ENCODE measurements around the gene NTM.
"Not testable (repeated sequence)": the region's sequence is repeated elsewhere in the genome, so short reads cannot be mapped to it uniquely, and the experiment has no call there.

NTM gene

DNA sequence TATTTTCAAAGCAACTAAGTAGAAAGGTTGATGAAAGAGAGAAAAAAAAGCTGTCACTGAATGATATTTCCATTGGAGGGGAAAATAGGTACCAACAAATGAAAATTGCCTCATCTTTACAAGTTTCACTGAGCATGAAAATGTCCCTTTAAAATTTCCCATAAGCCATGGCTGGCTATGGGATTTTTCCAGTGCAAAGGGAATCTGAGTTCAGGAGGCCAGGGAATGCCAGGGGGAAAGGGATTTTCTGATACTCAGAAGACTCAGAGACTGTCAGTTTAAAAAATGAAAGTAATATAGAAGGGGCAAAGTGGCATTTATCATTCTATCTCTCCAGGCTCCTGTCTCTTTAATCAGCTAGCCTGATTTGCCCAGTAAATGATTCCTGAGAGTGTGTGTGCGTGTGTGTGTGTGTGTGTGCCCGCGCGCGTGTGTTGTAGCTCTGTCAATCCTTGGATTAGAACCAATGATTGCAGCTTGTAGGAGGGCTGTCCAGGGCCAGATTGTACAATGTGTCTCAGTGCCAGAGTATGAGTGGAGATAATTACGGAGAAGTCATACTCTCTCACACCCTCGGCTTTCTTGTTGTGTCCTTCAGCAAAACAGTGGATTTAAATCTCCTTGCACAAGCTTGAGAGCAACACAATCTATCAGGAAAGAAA is at the start of gene NTM:
Gene NTM, plus strand, starts transcription at position 526 of the 662 bp plus-strand sequence.
- DNase-seq = no peak

DNA sequence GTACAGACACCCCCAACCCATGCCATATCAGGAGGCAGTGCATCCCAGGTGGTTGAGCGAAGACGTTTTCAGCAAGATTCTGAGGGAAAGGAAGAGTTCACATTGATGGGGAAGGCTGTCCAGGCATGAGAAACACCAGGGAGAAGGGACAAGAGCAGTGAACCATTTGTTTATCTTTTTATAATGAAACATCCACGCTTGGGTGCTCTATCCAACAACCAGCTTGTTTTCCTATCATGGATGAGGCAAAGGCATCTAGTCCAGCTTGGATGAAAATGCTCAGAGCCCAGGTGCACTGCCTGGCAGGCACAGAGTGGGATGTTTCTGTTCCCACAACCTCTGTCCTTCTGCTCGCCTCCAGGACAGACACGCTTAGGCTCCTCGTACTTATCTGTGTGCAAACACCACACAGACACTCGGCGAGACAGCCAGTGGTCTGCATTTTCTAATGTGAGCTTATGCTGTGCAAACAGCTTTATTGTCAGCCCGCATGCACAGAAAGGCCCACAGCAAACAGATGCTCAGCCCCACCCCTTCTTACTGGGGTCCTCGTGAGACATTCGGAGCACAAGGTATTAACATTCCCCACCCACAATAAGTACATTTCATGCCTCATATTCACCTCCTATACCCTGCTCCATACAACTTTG is 45.4 kb upstream of the NTM start:
- DNase-seq = no peak

DNA sequence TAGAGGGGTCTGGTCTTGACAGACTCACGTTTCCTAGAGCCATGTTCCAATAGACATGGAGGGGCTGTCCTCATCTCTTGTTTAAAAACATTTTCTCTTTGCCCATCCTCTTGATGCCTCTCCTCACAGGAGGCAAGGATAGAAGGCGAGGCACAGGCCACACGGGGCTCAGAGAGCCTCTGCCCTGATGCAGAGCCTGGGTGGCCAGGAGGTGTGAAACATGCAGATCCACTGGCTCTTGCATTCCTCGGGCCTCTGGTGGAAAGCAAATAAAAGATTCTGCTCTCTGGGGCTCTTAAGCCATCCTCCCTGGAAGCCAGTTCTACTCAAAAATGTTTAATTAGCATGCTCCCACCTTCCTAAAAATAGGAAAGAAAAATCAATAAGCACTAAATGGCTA is 43.6 kb upstream of the NTM start:
- no peak for DNase-seq

DNA sequence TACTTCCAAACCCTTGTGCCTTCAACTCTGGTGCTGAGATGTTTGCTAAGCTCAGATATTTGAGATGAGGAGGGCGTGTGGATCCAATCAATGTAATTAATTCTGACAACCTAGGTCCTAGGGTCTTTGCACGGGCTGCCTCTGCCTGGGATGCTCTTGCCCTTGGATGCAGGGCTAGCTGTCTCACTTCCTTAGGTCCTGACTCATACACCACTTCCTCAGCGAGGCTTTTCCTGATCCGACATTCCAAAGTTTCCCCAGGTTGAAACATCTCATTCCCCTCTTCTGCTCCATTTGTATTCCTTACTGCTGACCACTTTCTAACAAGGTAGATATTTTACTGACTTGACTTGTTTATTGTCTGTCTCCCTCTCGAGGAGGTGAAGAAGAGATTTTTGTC is 43.0 kb upstream of the NTM start:
- no peak for DNase-seq

DNA sequence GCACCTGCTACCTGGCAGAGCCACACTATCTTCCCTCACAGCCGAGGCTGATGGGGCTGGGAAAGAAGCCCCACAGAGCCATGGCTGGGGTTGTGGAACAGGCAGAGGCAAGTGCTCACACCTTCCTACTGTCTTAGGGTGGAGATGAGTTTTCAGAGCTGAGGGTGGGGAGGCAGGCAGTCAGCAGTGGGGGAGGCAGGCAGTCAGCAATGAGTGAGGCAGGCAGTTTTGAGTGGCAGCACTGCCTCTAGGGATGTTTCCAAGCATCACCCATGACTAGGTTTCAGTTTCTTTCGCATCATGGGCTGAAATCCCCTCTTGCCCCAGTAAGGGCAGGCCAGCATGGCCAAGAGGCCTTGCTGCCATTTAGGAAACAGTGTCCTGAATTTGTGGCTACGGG is 41.6 kb upstream of the NTM start:
- DNase-seq = no peak

DNA sequence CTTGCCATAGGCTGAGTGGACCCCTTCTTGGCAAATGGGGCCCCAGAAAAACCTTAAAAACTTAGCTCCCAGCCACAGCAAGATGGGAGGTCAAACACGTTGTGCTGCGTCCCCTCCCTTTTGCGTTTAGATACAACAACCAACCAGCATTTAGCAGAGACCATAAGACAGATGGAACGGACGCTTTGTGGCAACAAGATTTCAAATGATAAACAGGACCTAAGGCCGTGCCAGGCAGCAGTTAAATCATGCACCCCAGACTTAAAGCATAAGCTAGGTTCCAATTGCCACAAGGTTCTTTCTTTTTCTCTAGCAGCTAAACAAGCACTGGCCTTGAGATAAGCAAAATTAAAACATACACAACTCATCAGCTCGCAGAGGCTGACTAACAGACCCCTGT is 39.4 kb upstream of the NTM start:
- DNase-seq = no peak

DNA sequence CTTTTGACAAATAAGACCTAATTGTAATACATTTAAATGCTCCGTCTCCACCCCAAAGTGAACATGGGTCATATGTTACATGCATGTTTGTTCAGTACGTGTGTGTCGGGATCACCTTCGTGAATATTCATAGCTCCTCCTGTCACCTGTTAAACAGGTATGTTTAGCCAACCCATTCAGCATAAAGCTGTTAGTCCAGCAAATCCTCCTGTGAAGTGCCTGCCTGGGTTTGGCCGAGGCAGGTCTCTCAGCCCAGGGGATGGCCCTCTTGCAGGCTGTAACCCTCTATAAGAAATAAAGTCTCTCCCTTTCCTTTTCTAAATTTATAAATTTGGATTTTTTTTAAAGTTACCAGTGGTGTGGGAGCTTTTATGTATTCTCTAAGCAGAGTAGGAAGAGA is 38.9 kb upstream of the NTM start:
- DNase-seq = no peak

DNA sequence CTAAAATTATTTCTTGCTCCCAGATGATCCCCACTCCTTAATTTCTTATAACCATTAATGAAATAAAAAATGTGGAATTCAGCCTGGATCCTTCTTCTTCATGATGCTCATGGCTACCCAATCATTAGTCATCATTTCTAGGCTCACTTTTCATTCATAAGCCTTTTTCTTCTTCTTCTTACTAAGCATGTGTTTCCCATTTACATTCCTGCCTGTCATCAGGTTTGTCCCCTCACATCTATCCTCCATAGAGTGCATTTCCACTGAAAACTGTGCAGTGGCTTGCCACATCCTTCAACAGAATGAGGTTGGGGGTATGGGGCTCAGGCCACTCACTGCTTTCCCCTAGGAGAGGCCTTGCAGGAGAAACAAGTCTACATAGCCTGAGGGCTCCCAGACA is 35.8 kb upstream of the NTM start:
- DNase-seq = no peak

DNA sequence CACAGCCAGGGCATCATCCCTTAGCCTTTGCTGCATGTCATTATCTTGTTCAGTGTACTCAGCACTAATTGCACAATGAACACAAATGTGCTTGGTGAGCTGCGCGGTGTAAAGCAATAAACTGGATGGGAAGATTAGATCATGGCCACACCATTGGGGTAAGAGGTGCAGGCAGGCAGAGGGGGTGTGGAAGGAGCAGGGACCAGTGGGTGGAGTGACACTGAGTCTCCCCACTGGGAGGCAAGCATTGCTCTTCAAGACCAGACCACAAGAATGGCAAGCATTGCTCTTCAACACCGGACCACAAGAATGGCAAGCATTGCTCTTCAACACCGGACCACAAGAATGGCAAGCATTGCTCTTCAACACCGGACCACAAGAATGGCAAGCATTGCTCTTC is 28.5 kb upstream of the NTM start:
- DNase-seq = not testable (repeated sequence)

DNA sequence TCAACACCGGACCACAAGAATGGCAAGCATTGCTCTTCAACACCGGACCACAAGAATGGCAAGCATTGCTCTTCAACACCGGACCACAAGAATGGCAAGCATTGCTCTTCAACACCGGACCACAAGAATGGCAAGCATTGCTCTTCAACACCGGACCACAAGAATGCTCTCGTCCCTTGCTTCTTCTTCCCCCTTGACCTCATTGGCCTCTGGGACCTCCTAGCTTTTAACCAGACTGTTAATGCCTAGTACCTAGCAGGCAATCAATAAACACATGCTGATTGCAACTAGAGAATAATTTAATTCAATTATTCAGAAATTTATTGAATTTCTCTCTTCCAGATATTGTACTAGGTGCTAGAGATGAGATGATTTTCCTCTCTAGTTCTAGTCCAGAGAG is 28.0 kb upstream of the NTM start:
- not testable (repeated sequence) for DNase-seq

DNA sequence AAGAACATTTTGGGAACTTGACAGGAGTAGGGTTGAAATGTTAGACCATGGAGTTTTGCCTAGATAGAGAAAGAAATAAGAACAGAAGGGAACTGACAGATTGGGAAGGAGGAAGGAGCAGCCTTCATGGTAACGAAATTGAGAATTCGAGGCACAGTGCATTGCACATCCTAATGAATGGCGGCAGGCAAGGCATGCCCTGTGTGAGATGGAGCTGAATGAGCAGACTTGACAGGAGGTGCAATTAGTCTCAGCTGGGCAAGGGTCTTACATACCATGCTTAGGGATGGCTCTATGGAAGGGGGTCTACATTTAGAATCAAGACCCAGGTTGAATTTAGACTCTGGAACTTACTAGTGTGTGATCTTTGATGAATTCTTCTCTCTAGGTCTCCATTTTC is 25.0 kb upstream of the NTM start:
- DNase-seq = no peak

DNA sequence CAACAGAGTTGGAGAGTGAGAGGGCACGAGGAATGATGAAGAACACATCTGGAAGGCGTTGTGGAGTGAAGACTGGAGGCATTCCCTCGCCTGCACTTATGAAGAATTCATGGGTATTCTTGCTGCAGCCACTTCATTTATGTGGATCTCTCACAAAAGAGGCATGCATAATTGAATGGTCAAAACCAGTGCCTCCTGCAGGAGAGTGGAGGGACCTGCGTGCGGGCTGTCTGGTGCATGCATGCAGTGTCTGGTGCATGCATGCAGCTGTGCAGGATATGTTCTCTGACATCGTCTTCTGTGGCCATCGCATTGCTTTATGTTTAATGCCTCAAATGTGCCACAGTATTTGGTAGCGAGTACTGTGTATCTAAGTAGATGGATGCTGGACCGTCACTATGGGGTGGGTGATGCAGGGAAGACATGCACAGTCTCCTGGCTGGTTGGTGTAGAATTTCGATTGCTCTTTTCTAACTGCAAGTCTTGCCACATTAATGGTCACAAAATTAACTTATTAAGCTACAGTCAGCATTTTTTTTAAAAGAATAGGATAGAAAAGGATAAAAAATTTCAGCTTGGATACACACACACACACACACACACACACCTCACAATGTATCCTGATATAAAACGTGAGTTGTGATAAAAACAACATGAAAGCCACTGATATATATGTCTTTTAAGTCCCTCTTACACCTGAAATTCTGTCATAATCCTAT is 20.9 kb upstream of the NTM start:
- DNase-seq = no peak

DNA sequence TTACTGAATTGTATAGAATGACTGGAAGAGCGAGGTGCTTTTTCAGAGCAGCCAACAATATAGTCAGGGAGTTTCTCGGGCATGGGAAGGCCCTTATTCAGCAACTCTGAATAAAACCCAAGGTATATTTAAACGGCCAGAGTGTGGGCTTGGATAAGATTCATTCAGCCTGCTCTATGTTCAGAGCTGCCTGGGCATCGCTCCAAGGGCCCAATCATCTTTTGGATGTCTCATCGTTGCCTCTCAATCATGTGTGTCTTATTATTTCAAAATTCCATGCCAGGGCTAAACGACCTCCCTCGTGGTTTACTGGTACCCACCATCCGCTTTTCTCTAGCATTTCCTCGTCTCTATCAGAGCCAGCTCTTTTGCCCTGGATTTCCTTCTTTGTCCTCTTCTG is 19.5 kb upstream of the NTM start:
- DNase-seq = no peak

DNA sequence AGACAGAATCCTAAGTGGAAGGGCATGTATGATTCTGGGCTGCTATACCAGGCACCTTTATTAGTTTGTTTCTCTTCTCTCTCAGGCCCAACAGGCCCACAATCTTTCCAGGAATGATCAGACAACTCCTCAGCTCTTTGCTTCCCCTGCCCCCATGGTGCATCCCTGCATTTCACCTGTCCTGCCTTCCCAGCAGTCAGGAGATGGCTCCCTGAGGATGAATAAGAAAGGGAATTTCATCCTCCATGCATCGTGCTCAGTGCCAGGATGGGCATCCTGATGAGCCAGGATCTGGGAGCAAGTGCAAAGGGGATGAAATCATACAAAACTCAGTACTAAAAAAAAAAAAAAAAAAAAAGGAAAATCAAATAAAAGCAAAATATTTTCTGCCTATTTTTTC is 18.6 kb upstream of the NTM start:
- no peak for DNase-seq

DNA sequence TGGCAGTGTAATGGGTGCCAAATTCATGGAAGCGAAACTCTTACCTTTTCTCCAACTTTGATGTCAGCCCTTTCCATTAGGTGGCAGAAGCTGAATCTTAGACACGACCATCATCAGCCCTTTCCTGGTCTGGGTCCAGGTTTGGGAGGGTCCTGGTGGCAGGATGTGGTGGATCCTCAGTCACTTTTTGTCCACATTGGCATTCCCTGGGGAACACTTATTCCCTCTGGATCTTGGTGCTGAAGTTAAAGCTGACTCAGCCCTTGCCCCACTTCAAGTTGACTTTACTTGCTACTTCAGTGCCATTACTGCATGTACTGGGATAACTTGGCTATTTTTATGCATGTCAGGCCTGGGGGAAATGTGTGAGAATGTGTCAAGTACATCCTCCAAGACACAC is 16.6 kb upstream of the NTM start:
- no peak for DNase-seq

DNA sequence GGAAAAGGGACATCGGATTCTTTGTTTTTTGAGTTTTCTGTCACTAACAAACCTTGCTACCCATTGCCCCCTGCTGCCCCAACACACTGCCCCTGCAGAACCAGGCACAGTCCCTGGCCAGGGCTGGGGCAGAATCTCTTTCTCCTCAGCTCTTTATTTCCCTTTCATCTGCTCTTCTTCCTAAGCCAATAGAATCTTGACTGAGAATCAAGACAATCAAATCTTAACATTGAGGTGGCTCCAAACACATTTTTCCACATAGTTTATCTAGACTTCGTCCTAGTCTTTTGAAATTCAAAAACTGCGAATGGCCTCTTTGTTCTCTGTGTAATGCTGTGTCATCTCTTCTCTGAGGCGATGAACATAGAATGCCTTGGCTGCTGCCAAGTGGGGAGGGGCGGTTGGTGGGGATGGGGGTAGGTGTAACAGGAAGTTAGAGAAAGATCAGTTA is 16.1 kb upstream of the NTM start:
- DNase-seq = no peak

DNA sequence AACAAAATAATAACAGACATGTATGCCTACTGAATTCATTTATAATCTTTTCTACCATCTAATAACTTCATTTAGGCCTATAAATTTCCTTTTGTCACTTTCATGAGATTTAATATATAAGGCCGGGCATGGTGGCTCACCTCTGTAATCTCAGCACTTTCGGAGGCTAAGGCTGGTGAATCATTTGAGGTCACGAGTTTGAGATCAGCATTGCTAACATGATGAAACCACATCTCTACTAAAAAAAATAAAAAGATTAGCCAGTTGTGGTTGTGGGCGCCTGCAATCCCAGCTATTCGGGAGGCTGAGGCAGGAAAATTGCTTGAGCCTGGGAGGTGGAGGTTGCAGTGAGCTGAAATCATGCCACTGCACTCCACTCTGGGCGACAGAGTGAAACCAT is 14.2 kb upstream of the NTM start:
- DNase-seq = no peak

DNA sequence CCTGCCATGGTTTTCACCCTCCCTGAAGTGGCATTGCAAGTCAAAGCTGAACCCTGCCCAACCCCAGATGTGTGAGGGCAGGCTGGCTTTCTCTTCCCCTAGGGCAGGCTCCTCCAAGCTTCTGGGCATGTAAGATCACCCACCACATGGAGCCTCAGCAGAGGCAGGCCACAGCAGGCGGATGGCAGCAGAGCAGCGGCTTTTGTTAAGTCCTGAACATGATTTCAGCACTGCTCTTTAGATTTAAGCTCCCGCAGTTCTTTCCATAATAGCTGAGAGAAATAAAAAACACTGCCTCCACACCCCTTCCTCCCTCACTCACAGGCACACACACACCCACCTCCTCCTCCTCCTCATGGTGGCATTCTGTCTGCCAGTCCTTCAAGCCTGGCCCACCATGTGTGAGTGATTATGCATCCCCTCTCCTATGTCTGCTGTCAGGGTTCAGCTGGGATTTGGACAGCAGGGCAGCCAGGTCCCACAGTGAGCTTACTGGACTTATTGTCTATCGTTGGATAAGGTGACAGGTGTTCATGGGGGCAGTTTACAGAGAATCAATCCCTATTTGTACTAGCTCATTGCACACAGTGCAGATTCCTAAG is 5.0 kb upstream of the NTM start:
- DNase-seq = no peak

DNA sequence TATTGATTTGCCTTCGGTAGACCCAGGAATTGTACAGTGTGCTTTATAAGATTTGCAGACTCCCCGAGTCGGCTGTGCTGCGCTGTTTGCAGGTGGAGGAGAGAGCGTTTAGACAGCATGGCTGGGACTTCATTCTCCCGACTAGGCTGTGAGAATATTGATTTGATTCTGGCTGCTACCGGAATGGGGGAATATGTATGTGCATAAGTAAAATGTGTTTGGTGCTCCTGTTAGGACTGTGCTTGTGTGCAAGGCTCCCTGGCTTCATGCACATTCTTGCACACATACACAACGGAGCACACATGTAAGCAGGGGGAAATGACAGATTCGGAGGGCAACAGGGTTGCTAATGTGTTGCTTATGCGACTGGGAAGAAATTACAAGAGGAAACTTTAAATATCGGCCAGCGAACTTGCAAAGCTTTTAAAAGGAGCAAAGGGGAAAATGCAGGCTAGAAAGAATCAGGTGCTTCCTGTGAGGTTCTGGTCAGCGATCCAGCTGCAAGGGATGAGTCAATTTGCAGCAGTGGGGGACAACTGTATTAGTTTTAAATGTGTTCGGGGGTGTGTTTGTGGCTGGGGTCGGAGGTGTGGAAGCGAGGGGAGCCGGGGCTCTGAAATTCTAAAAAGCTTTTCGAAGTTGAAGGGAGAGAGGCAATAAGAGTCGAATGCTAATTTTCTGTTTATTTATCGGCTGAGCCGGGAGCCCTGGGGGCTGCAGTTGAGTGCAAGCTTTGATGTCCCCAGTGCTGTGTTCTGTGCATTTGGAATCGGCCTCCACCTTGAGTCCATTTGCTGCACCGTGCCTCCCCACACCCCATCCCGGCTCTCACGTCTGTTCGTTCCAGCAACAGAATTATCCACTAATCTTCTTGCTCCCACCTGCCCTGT is 731 bp downstream of the NTM start:
- DNase-seq = no peak

DNA sequence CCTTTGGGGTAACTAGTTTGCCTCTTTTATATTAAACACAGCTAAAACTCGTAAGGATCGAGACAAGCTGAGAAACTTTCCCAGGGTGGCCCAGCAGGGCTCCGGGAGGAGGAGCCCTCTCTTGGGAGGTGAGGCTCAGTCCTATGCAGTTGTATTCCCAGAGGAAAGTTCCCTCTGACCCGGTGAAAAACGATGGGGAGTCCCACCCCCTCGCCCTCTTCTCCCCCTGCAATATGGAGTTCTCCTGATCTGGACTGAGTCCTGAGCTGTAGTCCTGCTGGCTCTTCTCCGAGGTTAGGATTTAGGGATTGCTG is 1.3 kb downstream of the NTM start:
- no peak for DNase-seq

DNA sequence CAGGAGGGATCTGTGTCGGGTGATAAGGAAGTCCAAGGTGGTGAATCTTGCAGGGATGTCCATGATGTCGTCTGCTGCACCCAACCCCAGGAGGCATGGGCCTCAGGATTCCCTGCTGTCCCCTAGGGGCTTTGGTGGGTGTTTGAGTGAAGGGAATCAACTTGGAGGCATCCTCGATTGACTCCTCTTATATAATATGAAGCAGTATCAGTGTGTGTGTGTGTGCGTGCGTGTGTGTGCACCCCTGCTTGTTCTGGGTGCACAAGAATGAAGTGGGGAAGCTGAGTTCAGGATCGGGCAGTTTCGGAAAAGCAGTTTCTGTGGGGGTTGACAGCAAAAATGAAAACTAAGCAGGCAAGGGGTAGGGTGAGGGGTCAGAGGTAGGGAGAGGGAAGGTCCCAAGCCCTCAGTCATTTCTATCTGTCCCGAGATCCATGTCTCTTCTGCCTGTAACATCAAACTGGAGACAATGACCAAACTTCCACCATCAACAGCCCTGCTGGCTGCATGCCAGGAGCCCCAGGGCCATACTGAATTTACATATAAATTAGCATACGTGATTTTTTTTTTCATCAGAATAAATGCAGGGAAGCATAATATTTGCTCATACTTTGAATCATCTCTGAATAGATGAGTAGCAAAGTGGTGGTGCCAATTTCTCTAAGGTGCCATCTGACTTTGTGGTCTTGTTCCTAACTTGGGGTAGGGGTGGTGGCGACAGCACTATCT is 2.0 kb downstream of the NTM start:
- DNase-seq = no peak

DNA sequence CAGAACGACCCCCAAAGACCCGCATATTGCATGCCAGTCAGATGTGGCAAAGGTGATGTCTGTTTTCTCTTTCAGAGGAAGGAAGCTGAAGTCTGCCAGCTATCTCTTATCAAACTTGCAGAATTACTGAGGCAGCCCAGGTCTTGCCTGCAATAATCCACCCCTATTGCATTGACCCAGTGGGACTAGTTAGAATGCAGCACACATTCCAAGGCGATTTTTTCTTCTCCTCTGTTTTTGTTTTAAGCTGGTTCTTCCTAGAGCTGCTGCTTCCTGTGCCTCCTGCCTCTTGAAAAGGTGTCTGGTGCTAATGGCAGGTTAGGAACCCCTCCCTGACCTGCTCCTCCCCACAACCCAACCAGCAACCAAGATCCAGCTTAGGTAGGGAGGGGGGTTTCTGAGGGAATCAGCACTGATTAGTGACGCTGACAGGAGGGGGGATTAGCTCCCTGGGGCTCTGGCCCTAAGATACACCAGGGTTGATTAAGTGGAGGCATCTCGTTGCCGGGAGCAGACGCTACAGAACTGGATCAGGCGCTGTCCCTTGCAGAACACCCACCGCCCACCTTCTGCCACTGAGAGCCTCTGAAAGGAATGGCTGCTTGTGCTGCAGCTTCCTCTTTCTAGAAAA is 2.8 kb downstream of the NTM start:
- no peak for DNase-seq
